ENCODE measurements around the gene UBTD1. TPM values are rescaled to one million over a fixed set of nuclear protein-coding genes. Genes with fewer than 3 reads are reported as not detected.

UBTD1 gene
- total RNA-seq, 2 experiments from 2014 or later = 1.6 to 2.1 TPM

DNA sequence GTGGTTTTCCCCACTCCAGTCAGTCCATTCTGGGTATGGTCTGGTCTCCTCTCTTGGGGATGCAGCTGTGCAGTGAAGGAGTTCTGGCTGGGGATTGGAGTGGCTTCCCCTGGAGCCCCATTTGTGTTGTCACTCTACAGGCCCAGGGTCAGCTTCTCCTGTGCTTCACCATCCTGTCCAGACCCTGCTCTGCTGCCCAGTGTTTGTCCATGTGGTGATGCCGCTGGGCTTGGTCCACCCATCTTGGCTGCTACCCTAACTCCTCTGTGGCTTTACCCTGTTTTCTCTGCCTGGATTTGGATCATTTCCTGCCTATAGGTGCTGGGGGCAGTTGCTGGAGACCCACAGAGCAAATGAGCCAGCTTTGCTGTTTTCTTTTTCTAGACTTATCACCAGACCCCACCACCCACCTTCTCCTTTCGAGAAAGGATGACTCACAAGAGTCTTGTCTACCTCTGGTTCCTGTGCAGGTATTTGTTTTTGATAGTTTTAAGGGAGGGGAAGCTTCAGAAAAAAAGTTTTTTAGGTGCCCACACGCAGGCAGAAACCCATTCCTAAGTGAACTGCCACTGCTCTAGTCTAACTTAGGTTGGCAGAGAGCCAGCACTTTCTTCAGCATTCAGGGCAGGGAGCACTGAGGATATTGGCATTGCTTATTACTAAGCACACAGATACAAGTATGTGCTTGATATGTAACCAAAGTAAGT, 44.2 kb upstream of the UBTD1 start:
- Mint-ChIP-seq H3K9me3 (no peaks in the 10 kb centered on the region), H3K36me3 (ENCODE audit: low read depth) (peaks cover 50% of the 10 kb centered on the region), H3K27ac (peak overlapping the region; percentile 94), H3K4me1 (ENCODE audit: low read depth) (peaks cover 38% of the 10 kb centered on the region), H3K27me3 (no peaks in the 10 kb centered on the region), H3K4me3 (no peak overlapping the region)
- intact Hi-C loops (cut with micrococcal nuclease) = no loop called here
- ChIA-PET CTCF (interaction anchor here (0.7 to 4.0 kb wide), 3 partner anchors 10 to 99 kb away, joined by 3 to 22 read pairs (median 16); no protein-coding TSS in a partner anchor), POLR2A (interaction anchor here (0.7 to 5.2 kb wide), 11 partner anchors 10 to 47 kb away, joined by 3 to 27 read pairs (median 4); no protein-coding TSS in a partner anchor)
- DNase-seq (peak; percentile 52), ATAC-seq (peak; percentile 80)
- no peak for TF ChIP-seq CTCF (IDR thresholded peaks at IDR 0.05)

- ChIA-PET CTCF (interaction anchor here (1.1 to 4.0 kb wide), 5 partner anchors 8 to 177 kb away, joined by 3 to 22 read pairs (median 7); no protein-coding TSS in a partner anchor), POLR2A (interaction anchor here (0.6 to 5.2 kb wide), 5 partner anchors 9 to 56 kb away, joined by 3 to 27 read pairs (median 5); no protein-coding TSS in a partner anchor)
- Mint-ChIP-seq H3K4me1 (ENCODE audit: low read depth) (peaks cover 29% of the 10 kb centered on the region), H3K4me3 (no peak overlapping the region), H3K36me3 (ENCODE audit: low read depth) (peaks cover 58% of the 10 kb centered on the region), H3K27ac (peak overlapping the region; percentile 94), H3K9me3 (no peaks in the 10 kb centered on the region), H3K27me3 (no peaks in the 10 kb centered on the region)
- TF ChIP-seq CTCF (IDR thresholded peaks at IDR 0.05) = no peak
- ATAC-seq (no peak), DNase-seq (no peak)
- intact Hi-C loops (cut with micrococcal nuclease) = no loop called here
Measured at GRCh38 chr10:97456034-97456685, 42.6 kb upstream of the UBTD1 start.

GRCh38 chr10:97456686-97457065, 42.0 kb upstream of the UBTD1 start:
- Mint-ChIP-seq H3K27ac (peak overlapping the region; percentile 71), H3K4me3 (no peak overlapping the region), H3K36me3 (ENCODE audit: low read depth) (peaks cover 62% of the 10 kb centered on the region), H3K9me3 (no peaks in the 10 kb centered on the region), H3K27me3 (no peaks in the 10 kb centered on the region), H3K4me1 (ENCODE audit: low read depth) (peaks cover 26% of the 10 kb centered on the region)
- ATAC-seq = no peak
- ChIA-PET CTCF (interaction anchor here (1.1 to 2.0 kb wide), 3 partner anchors 10 to 178 kb away, joined by 3 to 7 read pairs (median 7); no protein-coding TSS in a partner anchor), POLR2A (interaction anchor here (0.6 to 5.2 kb wide), 6 partner anchors 9 to 57 kb away, joined by 3 to 27 read pairs (median 4); no protein-coding TSS in a partner anchor)
- TF ChIP-seq CTCF (IDR thresholded peaks at IDR 0.05) = no peak
- no peak for DNase-seq
- intact Hi-C loops (cut with micrococcal nuclease) = no loop called here

- no peaks in the 10 kb centered on the region for H3K27me3 Mint-ChIP-seq
- no peak overlapping the region for H3K4me3 Mint-ChIP-seq
- intact Hi-C loops (cut with micrococcal nuclease) = no loop called here
- peaks cover 14% of the 10 kb centered on the region for H3K4me1 Mint-ChIP-seq (ENCODE audit: low read depth)
- H3K36me3 Mint-ChIP-seq (ENCODE audit: low read depth) = peaks cover 66% of the 10 kb centered on the region
- no peak for DNase-seq
- H3K9me3 Mint-ChIP-seq = no peaks in the 10 kb centered on the region
- ChIA-PET POLR2A (interaction anchor here (0.6 kb wide), 1 partner anchor 38 kb away, joined by 3 read pairs; no protein-coding TSS in a partner anchor), CTCF (interaction anchor here (0.8 to 1.4 kb wide), 2 partner anchors 11 to 51 kb away, joined by 3 read pairs; no protein-coding TSS in a partner anchor)
- H3K27ac Mint-ChIP-seq = peak overlapping the region; percentile 31
- no peak for ATAC-seq
- TF ChIP-seq CTCF (IDR thresholded peaks at IDR 0.05) = no peak
Measured at GRCh38 chr10:97459111-97459510, 39.6 kb upstream of the UBTD1 start.
